Mucosa of stomach (tissue), 1 donor: ENCODE results near the gene MAST4.

Experiments
- H3K27me3 ChIP-seq: one replicate; pipeline ENCODE4 v1.7.0; 2013; ENCODE audit warnings: mild to moderate bottlenecking, low read length; ENCODE audit not compliant: control insufficient read depth, insufficient read depth
- H3K36me3 ChIP-seq: one replicate; pipeline ENCODE4 v1.7.0; 2013; ENCODE audit warnings: low read length; ENCODE audit not compliant: control insufficient read depth, insufficient read depth
- H3K4me1 ChIP-seq: one replicate; pipeline ENCODE4 v1.7.0; 2013; ENCODE audit warnings: mild to moderate bottlenecking, low read length; ENCODE audit not compliant: control insufficient read depth, insufficient read depth
- H3K4me3 ChIP-seq: one replicate; pipeline ENCODE4 v1.7.0; 2013; ENCODE audit warnings: low read length
- H3K9ac ChIP-seq: one replicate; pipeline ENCODE4 v1.7.0; 2013; ENCODE audit warnings: mild to moderate bottlenecking, low read length, moderate library complexity
- H3K9me3 ChIP-seq: one replicate; pipeline ENCODE4 v1.7.0; 2013; ENCODE audit warnings: mild to moderate bottlenecking, low read length, moderate library complexity; ENCODE audit not compliant: control insufficient read depth
- donor health status: Pancreatic carcinoma.

Gene MAST4

GRCh38 chr5:66993448-66993847 lies 397.3 kb downstream of the MAST4 start:
- Histone ChIP-seq H3K9ac (no peak overlapping the region), H3K36me3 (no peaks in the 10 kb centered on the region), H3K27me3 (no peaks in the 10 kb centered on the region), H3K4me3 (no peak overlapping the region), H3K9me3 (no peaks in the 10 kb centered on the region), H3K4me1 (peaks cover 6% of the 10 kb centered on the region)

GRCh38 chr5:66993882-66994281 lies 397.7 kb downstream of the MAST4 start:
- Histone ChIP-seq H3K4me3 (no peak overlapping the region), H3K4me1 (peaks cover 6% of the 10 kb centered on the region), H3K9me3 (no peaks in the 10 kb centered on the region), H3K27me3 (no peaks in the 10 kb centered on the region), H3K36me3 (no peaks in the 10 kb centered on the region), H3K9ac (no peak overlapping the region)

- H3K36me3 ChIP-seq: no peaks in the 10 kb centered on the region
- no peak overlapping the region for H3K4me3 ChIP-seq
- no peak overlapping the region for H3K9ac ChIP-seq
- H3K9me3 ChIP-seq: no peaks in the 10 kb centered on the region
- H3K27me3 ChIP-seq: no peaks in the 10 kb centered on the region
- H3K4me1 ChIP-seq: peaks cover 6% of the 10 kb centered on the region
Observed at GRCh38 chr5:66994790-66995189, 398.6 kb downstream of the MAST4 start.

GRCh38 chr5:67000794-67001475 lies 404.7 kb downstream of the MAST4 start:
- H3K9me3 ChIP-seq: no peaks in the 10 kb centered on the region
- H3K36me3 ChIP-seq: no peaks in the 10 kb centered on the region
- no peak overlapping the region for H3K4me3 ChIP-seq
- no peaks in the 10 kb centered on the region for H3K27me3 ChIP-seq
- peaks cover 9% of the 10 kb centered on the region for H3K4me1 ChIP-seq
- no peak overlapping the region for H3K9ac ChIP-seq

- Histone ChIP-seq H3K4me1 (peaks cover 9% of the 10 kb centered on the region), H3K27me3 (no peaks in the 10 kb centered on the region), H3K4me3 (no peak overlapping the region), H3K36me3 (no peaks in the 10 kb centered on the region), H3K9me3 (no peaks in the 10 kb centered on the region), H3K9ac (peak overlapping the region; percentile 81)
Observed at GRCh38 chr5:67002832-67003684, 406.9 kb downstream of the MAST4 start.

GRCh38 chr5:67003685-67003934 lies 407.4 kb downstream of the MAST4 start:
- Histone ChIP-seq H3K4me1 (peaks cover 9% of the 10 kb centered on the region), H3K27me3 (no peaks in the 10 kb centered on the region), H3K9ac (peak overlapping the region; percentile 81), H3K36me3 (no peaks in the 10 kb centered on the region), H3K9me3 (no peaks in the 10 kb centered on the region), H3K4me3 (no peak overlapping the region)

GRCh38 chr5:67003935-67004729 lies 407.9 kb downstream of the MAST4 start:
- Histone ChIP-seq H3K4me3 (peak overlapping the region; percentile 91), H3K36me3 (no peaks in the 10 kb centered on the region), H3K4me1 (peaks cover 9% of the 10 kb centered on the region), H3K9ac (peak overlapping the region; percentile 81), H3K27me3 (no peaks in the 10 kb centered on the region), H3K9me3 (no peaks in the 10 kb centered on the region)

GRCh38 chr5:67004730-67005350 lies 408.6 kb downstream of the MAST4 start:
- Histone ChIP-seq H3K9me3 (no peaks in the 10 kb centered on the region), H3K4me1 (peaks cover 9% of the 10 kb centered on the region), H3K4me3 (peak overlapping the region; percentile 91), H3K27me3 (no peaks in the 10 kb centered on the region), H3K9ac (peak overlapping the region; percentile 81), H3K36me3 (no peaks in the 10 kb centered on the region)

- H3K36me3 ChIP-seq: no peaks in the 10 kb centered on the region
- no peaks in the 10 kb centered on the region for H3K27me3 ChIP-seq
- peaks cover 14% of the 10 kb centered on the region for H3K4me1 ChIP-seq
- H3K4me3 ChIP-seq: no peak overlapping the region
- H3K9ac ChIP-seq: no peak overlapping the region
- H3K9me3 ChIP-seq: no peaks in the 10 kb centered on the region
Observed at GRCh38 chr5:67005737-67006499, 409.7 kb downstream of the MAST4 start.

- H3K4me3 ChIP-seq: no peak overlapping the region
- no peaks in the 10 kb centered on the region for H3K27me3 ChIP-seq
- H3K9ac ChIP-seq: no peak overlapping the region
- H3K9me3 ChIP-seq: no peaks in the 10 kb centered on the region
- H3K4me1 ChIP-seq: peaks cover 20% of the 10 kb centered on the region
- no peaks in the 10 kb centered on the region for H3K36me3 ChIP-seq
Observed at GRCh38 chr5:67006500-67006848, 410.3 kb downstream of the MAST4 start.

- Histone ChIP-seq H3K27me3 (no peaks in the 10 kb centered on the region), H3K4me1 (peaks cover 16% of the 10 kb centered on the region), H3K36me3 (no peaks in the 10 kb centered on the region), H3K4me3 (no peak overlapping the region), H3K9ac (no peak overlapping the region), H3K9me3 (no peaks in the 10 kb centered on the region)
Observed at GRCh38 chr5:67009028-67009427, 412.8 kb downstream of the MAST4 start.
